ENCODE measurements around the gene HAUS3.

Gene HAUS3

GRCh38 chr4:2263926-2264321, 22.0 kb upstream of the HAUS3 start:
- DNase-seq (ENCODE audit: low read depth, low spot score): no peak

DNA sequence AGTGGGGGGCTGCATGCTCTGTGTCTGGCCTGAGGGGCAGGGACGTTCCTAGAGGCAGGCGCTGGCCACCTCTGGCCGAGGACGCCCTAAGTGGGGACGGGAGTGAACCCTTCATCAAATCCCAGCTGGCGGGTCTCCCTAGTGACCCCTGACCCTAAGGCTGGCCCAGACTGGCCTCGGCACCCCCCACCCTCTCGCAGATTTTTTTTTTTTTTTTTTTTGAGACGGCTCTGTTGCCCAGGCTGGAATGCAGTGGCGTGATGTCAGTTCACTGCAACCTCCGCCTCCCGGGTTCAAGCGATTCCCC, 21.0 kb upstream of the HAUS3 start:
- no peak for DNase-seq (ENCODE audit: low read depth, low spot score)

DNA sequence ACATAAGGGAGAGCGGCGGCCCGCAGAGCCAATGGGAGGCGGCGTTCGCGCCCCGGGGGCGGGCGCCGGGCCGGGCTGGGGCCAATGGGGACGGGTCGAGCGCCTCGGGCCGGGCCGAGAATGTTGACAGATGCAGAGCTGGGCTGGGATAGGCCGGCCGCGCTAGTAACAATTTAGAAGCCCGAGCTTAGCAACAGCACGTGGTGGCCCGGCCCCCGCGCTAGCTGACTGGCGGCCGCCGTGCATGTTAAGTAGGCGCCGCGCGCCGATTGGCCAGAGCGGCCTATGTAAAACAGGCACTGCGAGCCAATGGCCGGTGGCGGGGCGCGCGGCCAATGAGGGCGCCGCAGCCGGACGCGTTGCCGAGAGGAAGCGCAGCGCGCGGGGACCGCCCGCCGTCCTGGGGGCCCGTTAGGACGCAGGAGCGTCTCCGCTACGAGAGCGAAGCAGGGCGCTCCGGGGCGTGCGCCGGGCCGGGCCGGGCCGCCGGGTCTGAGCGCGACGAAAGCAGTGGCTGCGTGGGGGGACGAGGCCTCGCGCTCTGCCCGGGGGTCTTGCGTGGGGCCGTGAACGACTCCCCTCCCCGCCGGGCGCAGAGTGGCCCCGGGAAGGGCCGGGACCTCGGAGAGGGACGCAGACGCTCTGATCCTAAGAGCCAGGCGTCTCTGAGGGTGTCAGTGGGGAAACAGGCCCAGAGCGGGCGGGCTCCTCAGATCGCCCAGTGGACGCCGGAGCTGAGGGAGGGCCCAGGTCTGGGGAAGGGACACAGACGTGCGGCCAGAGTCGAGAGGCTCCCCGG, 20.4 kb upstream of the HAUS3 start:
- peak; percentile 100 for DNase-seq (ENCODE audit: low read depth, low spot score)

GRCh38 chr4:2261853-2262144, 19.9 kb upstream of the HAUS3 start, which contains the start of gene MXD4:
Gene MXD4 (minus strand): TSS chr4:2262109. CDS start chr4:2261980, 129 bp downstream.
- no peak for DNase-seq (ENCODE audit: low read depth, low spot score)

DNA sequence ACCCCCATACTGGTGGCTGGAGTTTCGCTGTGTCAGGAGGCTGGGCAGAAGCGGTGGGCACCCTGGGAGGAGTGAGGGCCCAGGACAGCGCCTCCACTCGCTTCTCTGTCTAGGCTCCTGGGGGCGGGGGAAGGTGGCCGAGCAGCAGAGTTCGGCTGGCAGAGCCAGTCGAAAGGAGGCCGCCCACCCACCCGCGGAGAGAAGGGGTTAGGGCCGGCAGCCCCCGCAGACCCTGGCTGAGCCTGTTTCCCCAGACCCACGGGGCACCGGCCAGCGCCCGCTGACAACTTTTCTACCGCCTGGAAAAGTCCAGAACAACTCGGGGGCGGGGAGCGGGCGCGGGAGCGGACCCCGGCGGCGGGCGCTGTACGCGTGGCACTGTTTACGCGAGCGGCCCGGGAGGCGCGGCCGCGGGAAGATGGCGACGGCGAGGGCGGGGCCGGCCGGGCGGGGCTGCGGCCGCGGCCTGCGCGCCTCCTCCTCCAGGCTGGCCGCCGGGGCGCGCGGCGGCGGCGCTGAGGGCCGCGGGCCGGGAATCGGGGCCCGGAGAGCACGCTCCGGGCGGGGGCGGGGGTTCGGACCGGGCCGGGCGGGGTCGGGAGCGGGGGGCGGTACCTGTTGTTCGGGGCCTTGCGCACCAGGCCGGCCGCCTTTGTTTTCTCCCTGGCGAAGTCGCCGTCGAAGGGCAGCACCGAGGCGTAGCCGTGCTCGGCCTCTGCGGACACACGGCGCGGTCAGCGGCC, 19.4 kb upstream of the HAUS3 start:
- DNase-seq (ENCODE audit: low read depth, low spot score): no peak

GRCh38 chr4:2260344-2261109, 18.6 kb upstream of the HAUS3 start:
- no peak for DNase-seq (ENCODE audit: low read depth, low spot score)

GRCh38 chr4:2259541-2260343, 17.8 kb upstream of the HAUS3 start:
- DNase-seq (ENCODE audit: low read depth, low spot score): no peak

DNA sequence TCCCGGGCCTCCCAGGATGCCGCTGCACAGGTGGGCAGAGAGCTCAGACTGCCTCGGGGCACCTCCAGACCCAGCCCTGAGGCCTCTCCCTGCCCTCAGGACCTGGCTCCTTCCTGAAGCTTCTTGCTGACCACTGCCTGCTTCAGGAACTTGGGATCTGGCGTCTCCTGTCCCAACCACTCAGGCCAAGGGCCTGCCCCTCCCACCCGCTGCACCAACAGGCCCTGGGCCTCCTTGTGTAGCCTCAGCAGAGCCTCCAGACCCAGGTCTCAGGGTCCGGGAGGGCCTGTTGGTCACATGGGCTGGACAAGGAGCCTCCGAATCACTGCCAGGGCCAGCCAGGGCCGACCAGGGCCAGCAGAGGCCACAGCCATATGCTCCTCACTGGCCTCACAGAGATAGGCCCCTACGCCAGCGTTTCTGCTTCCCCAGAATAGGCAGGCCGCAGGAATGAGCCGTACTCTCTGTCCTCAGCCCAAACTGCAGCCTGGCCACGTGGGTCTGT, 17.2 kb upstream of the HAUS3 start:
- DNase-seq (ENCODE audit: low read depth, low spot score): no peak

GRCh38 chr4:2258091-2259035, 16.4 kb upstream of the HAUS3 start:
- DNase-seq (ENCODE audit: low read depth, low spot score): no peak

DNA sequence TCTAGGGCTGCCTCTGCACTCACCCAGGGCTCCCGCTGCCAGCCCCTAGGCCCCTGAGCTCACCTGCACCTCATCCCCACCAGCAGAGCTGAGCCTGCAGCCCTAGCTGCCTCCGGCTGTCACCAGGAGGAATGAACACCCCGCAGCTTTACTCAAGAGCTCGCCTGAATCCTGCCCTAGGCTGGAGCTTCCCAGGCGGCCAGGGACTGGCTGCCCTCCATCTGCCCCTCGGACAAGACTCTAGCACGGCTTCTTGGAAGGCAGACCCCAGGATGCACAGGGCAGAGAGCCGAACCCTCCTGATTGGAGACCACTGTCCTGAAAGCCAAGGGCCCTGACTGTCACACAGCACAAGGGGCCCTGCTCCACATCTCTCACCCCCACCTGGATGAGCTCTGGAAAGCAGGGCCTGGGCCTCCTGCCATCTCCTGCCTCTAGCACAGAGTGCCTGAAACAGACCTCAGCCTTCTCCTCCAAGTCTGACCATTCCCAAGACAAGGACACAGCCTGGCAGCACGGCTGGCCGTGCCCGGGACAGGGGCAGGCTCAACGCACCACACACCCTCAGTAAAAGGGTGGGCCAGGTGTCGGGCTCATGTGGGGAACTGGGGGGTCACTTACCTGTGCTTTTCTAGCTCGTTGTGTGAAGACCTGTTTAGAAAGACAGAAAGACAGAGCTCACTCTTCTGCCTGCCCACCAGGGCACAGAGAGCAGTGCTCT, 15.6 kb upstream of the HAUS3 start:
- DNase-seq (ENCODE audit: low read depth, low spot score): no peak

GRCh38 chr4:2256781-2257191, 14.9 kb upstream of the HAUS3 start:
- no peak for DNase-seq (ENCODE audit: low read depth, low spot score)

- no peak for DNase-seq (ENCODE audit: low read depth, low spot score)
These were observed 14.3 kb upstream of the HAUS3 start for GRCh38 chr4:2256156-2256731.

DNA sequence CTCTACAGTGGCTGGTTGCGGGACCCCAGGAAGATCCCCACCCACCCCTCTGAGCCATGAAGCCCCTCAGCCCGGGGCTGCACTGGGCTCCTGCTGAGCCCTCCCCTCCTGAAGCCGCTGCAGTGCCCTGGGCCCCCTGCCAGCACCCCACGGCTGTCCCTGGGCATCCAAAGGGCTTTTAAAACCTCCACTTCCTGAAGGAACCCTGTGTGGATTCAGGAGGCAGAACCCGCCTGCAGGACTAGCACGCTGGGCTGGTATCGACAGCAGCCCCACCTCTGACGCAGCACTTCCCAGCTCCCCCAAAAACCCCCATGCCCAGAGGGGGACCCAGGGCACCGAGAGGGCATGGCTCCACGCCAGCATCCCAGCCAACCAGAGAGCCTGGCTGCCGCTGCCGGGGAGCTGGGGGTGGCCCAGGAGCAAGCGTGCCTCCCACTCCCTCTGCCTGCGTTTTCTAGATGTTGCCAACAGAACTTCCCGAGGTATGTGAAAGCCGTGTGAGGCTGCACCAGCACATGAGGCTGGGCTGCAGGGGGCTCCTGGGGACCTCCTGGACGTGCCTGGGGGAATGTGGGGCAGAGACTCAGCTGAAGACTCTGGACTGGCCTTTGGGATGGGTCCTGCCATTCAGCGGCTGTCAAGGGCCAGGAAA, 13.7 kb upstream of the HAUS3 start:
- DNase-seq (ENCODE audit: low read depth, low spot score): no peak

DNA sequence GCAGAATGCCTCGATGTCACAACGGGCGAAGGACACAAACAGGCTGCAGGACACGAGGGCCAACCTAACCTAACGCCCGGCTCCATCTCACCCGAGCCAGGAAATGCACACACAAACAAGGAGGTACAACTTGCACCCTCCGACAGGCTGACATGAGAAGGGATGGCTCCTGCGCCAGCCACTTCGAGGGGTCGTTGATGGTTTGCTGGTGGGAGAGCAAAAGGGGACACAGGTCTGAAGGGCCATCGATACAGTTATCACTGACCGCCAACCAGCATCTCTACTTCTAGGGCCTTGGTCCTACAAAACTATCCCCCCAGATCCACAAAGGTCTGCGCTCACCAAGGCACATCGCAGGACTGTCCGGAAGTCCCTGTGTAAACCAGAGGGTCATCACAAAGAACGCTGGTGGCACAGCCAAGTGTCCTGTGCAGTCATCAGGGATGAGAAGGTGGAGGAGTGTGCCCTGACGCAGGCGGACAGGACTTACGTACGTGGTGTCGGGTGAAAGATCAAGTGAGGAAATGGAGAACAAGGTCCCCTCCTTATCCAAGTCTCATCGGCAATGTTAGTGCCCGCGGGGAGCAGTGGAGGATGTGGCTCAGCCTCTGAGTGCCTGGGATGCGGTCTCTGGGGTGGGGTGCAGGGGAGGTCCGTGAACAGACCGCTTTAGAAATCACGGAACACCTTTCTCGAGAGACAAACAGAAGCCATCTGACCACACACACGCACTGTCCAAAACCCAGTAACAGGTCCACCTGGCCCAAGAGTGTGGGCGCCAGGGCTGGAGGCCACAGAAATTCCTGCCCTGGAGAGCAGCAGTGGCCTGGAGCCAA, 13.0 kb upstream of the HAUS3 start:
- DNase-seq (ENCODE audit: low read depth, low spot score): no peak

- no peak for DNase-seq (ENCODE audit: low read depth, low spot score)
These were observed 11.5 kb upstream of the HAUS3 start for GRCh38 chr4:2253160-2254084.

DNA sequence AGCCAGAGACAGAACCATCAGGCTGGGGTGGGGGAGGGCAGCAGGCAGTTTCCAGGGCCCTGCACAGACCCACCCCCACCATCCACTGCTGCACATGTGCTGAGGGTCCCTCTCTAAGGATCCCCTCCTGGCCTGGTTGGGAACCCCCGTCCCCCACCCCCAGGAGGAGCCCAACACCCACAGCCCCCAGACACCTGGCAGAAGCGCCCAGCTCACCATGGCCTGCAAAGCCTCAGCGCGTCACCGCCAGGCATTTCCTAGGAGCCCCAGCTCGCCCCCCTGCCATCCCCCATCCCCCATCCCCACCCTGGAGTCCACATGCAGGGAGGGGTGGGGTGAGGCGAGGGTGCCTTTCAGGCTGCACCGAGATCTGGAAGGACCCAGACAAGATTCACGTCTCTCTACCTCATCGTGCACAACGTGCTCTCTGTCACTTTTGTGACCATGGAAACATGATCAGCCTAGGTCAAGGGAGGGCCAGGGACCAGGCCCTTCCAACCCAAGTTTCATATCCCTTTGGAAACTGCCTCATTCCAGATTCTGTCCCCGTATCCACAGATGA, 10.7 kb upstream of the HAUS3 start:
- DNase-seq (ENCODE audit: low read depth, low spot score): no peak
